Vagina (tissue), 2 donors: ENCODE data around the gene KCNH8.

Experiments used
- POLR2A ChIP-seq, 2 donors: fragments of 450-650 bp; IDR thresholded peaks; one replicate each; pipeline ENCODE4 v1.6.1; 2017; ENCODE audit warnings: antibody characterized with exemption in 2 of 2, mild to moderate bottlenecking in 2 of 2, moderate library complexity in 2 of 2
- POLR2AphosphoS5 ChIP-seq, 2 donors: sonication (generic); formaldehyde crosslinking; IDR thresholded peaks; one replicate each; pipeline ENCODE4 v1.9.0; 2017; ENCODE audit warnings: antibody characterized with exemption in 2 of 2, mild to moderate bottlenecking in 2 of 2, low read depth in 1 of 2; ENCODE audit not compliant: insufficient read depth in 1 of 2
- TF ChIP-seq, protein P1 (sequence below), 3 experiments: fragments of 450-650 bp in 2 of 3; fragments of 200-600 bp in 1 of 3; sonication (generic) in 1 of 3; IDR thresholded peaks; one replicate each; pipeline ENCODE4 v1.5.1; 2017 to 2019; ENCODE audit warnings: antibody characterized with exemption in 3 of 3, mild to moderate bottlenecking in 2 of 3, moderate library complexity in 2 of 3

DNA sequence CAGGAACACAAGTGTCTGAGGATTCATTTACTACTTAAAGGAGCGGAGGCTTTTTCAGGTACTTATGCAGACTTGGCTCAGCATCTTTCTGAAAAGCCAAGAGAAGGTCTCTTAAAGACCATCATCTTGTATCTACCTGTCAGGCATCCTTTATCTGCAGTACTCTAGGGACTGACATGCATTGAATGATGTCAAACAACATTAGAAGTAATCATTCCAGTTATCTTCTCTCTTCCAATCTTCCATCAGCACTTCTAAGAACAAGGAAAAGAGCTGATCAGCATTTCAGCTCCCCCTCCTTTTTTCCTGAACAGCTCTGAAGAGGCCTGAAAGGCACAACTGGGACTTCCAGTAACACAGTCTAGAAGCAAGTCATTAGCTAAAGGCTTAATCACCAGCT lies 214.8 kb downstream of the KCNH8 start:
- TF ChIP-seq, protein P1, sequence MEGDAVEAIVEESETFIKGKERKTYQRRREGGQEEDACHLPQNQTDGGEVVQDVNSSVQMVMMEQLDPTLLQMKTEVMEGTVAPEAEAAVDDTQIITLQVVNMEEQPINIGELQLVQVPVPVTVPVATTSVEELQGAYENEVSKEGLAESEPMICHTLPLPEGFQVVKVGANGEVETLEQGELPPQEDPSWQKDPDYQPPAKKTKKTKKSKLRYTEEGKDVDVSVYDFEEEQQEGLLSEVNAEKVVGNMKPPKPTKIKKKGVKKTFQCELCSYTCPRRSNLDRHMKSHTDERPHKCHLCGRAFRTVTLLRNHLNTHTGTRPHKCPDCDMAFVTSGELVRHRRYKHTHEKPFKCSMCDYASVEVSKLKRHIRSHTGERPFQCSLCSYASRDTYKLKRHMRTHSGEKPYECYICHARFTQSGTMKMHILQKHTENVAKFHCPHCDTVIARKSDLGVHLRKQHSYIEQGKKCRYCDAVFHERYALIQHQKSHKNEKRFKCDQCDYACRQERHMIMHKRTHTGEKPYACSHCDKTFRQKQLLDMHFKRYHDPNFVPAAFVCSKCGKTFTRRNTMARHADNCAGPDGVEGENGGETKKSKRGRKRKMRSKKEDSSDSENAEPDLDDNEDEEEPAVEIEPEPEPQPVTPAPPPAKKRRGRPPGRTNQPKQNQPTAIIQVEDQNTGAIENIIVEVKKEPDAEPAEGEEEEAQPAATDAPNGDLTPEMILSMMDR (IDR thresholded peaks at IDR 0.05), result no peak
- no peak for TF ChIP-seq POLR2AphosphoS5 (IDR thresholded peaks at IDR 0.05; ENCODE audit: insufficient read depth in 1 of 2, low read depth in 1 of 2)
- TF ChIP-seq POLR2A (IDR thresholded peaks at IDR 0.05), result no peak
